ENCODE measurements around the gene NUP98.
"Not testable (repeated sequence)": the region's sequence is repeated elsewhere in the genome, so short reads cannot be mapped to it uniquely, and the experiment has no call there.

Gene NUP98

DNA sequence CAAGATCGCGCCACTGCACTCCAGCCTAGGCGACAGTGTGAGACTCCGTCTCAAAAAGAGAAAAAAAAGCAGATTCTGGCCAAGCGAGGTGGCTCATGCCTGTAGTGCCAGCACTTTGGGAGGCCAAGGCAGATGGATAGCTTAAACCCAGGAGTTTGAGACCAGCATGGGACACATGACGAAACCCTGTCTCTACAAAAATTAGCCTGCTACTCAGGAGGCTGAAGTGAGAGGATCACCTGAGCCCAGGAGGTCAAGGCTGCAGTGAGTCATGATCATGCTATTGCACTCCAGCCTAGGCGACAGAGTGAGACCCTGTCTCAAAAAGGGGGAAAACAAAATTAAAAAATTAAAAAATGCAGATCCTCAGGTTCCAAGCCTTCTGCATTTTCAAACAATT is 25.0 kb upstream of the NUP98 start:
- no peak overlapping the region for H3K4me3 ChIP-seq
- no peak for DNase-seq (ENCODE audit: low spot score)
- TF ChIP-seq, protein P1, sequence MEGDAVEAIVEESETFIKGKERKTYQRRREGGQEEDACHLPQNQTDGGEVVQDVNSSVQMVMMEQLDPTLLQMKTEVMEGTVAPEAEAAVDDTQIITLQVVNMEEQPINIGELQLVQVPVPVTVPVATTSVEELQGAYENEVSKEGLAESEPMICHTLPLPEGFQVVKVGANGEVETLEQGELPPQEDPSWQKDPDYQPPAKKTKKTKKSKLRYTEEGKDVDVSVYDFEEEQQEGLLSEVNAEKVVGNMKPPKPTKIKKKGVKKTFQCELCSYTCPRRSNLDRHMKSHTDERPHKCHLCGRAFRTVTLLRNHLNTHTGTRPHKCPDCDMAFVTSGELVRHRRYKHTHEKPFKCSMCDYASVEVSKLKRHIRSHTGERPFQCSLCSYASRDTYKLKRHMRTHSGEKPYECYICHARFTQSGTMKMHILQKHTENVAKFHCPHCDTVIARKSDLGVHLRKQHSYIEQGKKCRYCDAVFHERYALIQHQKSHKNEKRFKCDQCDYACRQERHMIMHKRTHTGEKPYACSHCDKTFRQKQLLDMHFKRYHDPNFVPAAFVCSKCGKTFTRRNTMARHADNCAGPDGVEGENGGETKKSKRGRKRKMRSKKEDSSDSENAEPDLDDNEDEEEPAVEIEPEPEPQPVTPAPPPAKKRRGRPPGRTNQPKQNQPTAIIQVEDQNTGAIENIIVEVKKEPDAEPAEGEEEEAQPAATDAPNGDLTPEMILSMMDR (IDR thresholded peaks at IDR 0.05), result no peak
- H3K27ac ChIP-seq, result no peak overlapping the region

DNA sequence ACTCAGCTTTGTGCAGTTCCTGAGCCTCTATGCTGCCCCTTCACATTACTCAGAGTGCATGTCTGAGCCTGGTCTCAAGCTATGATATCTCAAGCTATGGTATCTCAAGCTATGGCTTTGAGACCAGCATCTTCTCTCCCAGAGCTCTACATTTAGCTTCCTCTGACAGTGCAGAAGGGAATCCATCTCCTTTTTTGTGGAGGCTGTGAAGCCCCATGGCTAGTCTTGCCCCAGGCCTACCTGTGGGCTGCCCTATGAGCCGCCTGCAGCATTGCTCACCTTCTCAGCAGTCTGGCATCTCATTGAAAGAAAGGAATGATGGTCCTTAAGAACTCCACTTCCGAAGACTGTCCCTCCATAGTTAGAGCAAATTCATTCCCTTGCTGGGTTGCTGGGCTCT is 23.6 kb upstream of the NUP98 start:
- DNase-seq (ENCODE audit: low spot score), result no peak
- Histone ChIP-seq H3K4me3 (no peak overlapping the region), H3K27ac (no peak overlapping the region)
- TF ChIP-seq, protein P1 (IDR thresholded peaks at IDR 0.05), result no peak

DNA sequence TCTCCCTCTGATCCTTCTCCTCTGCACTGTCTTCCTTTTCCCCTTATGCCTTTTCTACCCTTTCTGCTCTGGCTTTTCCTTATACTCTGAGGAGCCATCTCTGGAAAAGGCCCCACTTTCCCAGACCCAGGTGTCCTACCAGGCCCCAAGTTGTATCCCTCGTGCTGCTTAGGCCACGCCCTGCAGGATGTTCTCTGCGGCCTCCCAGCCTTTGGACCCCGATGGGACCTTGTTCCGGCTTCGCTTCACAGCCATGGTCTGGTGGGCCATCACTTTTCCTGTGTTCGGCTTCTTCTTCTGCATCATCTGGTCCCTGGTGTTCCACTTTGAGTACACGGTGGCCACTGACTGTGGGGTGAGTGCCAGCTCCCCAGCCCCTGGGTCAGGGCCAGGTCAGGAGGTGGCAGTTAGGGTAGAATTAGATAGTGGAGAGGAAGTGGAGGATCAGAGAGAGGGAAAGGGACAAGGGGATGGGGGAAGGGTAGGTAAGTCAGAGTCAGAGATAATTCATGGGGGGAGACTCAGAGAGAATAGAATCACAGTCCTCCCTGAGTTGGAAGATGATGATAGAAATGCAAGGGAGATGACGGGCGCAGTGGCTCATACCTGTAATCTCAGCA is 19.9 kb upstream of the NUP98 start:
- DNase-seq (ENCODE audit: low spot score), result no peak
- no peak overlapping the region for H3K4me3 ChIP-seq
- TF ChIP-seq, protein P1 (IDR thresholded peaks at IDR 0.05), result no peak
- H3K27ac ChIP-seq, result no peak overlapping the region

DNA sequence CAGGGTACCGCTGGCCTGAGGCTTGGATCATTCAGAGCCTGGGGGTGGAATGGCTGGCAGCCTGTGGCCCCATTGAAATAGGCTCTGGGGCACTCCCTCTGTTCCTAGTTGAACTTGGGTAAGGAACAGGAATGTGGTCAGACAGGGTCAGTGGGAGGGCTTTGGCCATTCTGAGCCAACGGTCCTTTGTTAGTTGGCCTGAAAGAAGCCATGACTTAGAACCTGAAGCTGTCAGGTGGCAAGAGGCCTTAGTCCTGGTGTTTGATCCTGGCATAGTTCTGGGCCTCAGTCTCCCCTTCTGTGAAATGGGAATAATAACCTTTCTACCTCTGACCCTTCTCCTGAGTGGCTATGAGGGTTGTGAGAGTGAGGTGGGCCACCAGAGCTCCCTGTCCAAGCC is 19.3 kb upstream of the NUP98 start:
- H3K27ac ChIP-seq, result no peak overlapping the region
- H3K4me3 ChIP-seq, result no peak overlapping the region
- no peak for DNase-seq (ENCODE audit: low spot score)
- TF ChIP-seq, protein P1 (IDR thresholded peaks at IDR 0.05), result no peak

DNA sequence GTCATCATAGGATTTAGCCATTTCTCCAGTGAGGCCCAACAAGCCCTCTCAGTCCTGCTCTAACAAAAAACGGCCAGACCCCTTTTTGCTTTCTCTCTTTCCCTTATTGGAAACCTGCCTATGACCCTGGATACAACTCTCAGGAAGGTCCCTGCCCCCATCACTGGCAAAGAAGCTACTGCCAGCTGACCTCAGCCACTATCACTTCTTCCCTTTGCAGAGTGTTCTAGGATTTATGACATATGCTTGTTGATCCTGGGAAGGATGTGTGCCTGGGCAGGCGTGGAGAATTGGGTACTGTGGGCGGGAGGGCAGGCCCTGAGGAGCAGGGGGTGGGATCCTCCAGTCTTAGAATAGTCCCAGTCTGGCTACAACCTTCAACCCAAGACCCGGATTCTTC is 18.5 kb upstream of the NUP98 start:
- TF ChIP-seq, protein P1 (IDR thresholded peaks at IDR 0.05), result no peak
- Histone ChIP-seq H3K27ac (no peak overlapping the region), H3K4me3 (no peak overlapping the region)
- DNase-seq (ENCODE audit: low spot score), result no peak

DNA sequence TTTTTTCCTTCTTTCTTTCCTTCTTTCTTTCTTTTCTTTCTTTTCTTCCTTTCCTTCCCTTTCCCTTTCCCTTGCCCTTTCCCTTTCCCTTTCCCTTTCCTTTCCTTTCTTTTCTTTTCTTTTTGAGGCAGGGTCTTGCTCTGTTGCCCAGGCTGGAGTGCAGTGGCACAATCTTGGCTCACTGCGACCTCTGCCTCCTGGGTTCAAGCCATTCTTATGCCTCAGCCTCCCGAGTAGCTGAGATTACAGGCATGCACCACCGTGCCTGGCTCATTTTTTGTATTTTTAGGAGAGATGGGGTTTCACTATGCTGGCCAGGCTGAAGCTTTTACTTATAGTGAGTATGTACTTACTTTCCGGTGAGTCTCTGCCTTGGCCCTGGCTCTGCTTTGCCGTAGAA is 17.5 kb upstream of the NUP98 start:
- not testable (repeated sequence) for H3K4me3 ChIP-seq; DNase-seq (ENCODE audit: low spot score); H3K27ac ChIP-seq

DNA sequence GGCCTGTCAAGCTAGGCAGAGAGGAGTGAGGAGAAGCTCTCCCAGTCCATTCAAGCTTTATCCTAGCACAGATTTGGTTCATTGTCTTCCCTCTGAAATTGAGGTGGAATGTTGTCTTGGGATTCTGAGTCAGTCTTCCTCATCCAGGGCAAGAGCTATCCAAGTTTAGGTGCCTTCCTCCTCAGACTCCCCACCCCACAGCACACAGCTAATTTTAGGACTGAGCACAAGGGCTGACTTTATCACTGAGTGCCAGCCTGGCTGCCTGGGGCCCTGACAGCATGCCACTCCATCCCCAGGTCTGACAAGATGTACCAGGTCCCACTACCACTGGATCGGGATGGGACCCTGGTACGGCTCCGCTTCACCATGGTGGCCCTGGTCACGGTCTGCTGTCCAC is 13.6 kb upstream of the NUP98 start:
- Histone ChIP-seq H3K4me3 (no peak overlapping the region), H3K27ac (no peak overlapping the region)
- no peak for DNase-seq (ENCODE audit: low spot score)
- TF ChIP-seq, protein P1 (IDR thresholded peaks at IDR 0.05), result no peak

DNA sequence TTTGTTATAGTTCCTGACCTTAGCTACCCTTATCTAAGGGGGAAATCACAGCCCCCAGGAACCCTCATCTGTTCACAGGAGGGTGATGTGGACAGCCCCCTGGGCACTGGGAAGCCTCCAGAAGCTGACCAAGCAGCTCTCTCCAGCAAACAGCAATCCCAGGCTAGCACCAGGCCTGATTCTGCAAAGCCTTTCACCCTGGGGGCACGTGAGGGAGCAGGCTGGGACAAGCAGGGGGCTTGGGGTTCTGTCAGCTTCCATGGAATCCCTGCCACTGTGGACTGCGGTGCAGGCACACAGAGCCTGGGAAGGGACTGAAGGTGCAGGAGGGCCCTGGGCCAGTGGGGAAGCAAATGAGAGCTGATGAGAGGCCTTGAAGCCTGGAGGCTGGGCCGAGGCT is 13.1 kb upstream of the NUP98 start:
- Histone ChIP-seq H3K4me3 (no peak overlapping the region), H3K27ac (no peak overlapping the region)
- no peak for DNase-seq (ENCODE audit: low spot score)
- TF ChIP-seq, protein P1 (IDR thresholded peaks at IDR 0.05), result no peak
